Measurements from ENCODE around the gene ITGB6.

DNA sequence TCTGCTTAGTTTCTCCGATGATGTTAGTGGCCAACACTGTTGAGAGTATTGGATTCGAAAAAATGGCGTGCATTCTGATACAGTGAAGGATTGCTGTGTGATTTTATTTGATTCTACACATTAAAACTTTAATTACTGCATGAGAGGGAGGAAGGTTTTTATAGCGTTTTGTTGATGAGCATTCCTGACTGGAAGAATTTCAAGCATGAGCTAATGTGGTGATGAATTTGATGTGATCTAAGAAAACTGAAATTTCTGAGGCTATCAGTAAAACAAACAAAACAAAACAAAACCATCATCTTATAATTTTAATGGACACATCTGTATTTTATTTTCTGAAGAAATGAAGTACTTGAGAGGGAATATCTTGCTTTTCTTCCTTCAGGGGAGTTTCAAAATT lies 59.6 kb downstream of the ITGB6 start:
- no peak for TF ChIP-seq EZH2phosphoT487 (IDR thresholded peaks at IDR 0.05; ENCODE audit: low read depth, severe bottlenecking, unreplicated experiment)
- TF ChIP-seq, protein P1, sequence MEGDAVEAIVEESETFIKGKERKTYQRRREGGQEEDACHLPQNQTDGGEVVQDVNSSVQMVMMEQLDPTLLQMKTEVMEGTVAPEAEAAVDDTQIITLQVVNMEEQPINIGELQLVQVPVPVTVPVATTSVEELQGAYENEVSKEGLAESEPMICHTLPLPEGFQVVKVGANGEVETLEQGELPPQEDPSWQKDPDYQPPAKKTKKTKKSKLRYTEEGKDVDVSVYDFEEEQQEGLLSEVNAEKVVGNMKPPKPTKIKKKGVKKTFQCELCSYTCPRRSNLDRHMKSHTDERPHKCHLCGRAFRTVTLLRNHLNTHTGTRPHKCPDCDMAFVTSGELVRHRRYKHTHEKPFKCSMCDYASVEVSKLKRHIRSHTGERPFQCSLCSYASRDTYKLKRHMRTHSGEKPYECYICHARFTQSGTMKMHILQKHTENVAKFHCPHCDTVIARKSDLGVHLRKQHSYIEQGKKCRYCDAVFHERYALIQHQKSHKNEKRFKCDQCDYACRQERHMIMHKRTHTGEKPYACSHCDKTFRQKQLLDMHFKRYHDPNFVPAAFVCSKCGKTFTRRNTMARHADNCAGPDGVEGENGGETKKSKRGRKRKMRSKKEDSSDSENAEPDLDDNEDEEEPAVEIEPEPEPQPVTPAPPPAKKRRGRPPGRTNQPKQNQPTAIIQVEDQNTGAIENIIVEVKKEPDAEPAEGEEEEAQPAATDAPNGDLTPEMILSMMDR (IDR thresholded peaks at IDR 0.05; ENCODE audit: poor library complexity) = no peak
